Neutrophil (primary cell): ENCODE data around the gene STXBP5.

Experiments used
- H3K27ac ChIP-seq: fragments of 200-600 bp; sonication (generic); 2 replicates; pipeline ENCODE4 v1.5.1; 2016; ENCODE audit warnings: mild to moderate bottlenecking, moderate library complexity
- H3K27me3 ChIP-seq: fragments of 200-600 bp; sonication (generic); 2 replicates; pipeline ENCODE4 v1.6.0; 2016; ENCODE audit warnings: mild to moderate bottlenecking
- H3K36me3 ChIP-seq: fragments of 200-600 bp; sonication (generic); 2 replicates; pipeline ENCODE4 v1.5.1; 2017
- H3K4me1 ChIP-seq, 2 experiments: fragments of 200-600 bp in 1 of 2; sonication (generic) in 1 of 2; 1 replicate in 1 of 2; 2 replicates in 1 of 2; pipeline versions ENCODE4 v1.5.1 to v1.6.1; 2013 to 2016; ENCODE audit warnings: low read depth in 1 of 2, low read length in 1 of 2, mild to moderate bottlenecking in 1 of 2, moderate library complexity in 1 of 2; ENCODE audit not compliant: control insufficient read depth in 1 of 2, insufficient read depth in 1 of 2
- H3K4me3 ChIP-seq, 2 experiments: fragments of 200-600 bp in 1 of 2; sonication (generic) in 1 of 2; 1 replicate in 1 of 2; 2 replicates in 1 of 2; pipeline ENCODE4 v1.5.1; 2013 to 2016; ENCODE audit warnings: low read depth in 1 of 2, low read length in 1 of 2, mild to moderate bottlenecking in 1 of 2, moderate library complexity in 1 of 2
- H3K9me3 ChIP-seq: fragments of 200-600 bp; sonication (generic); 2 replicates; pipeline ENCODE4 v1.5.1; 2016
- CTCF ChIP-seq: fragments of 200-600 bp; sonication (generic); IDR thresholded peaks from 2 replicates; pipeline ENCODE4 v1.5.1; 2016; ENCODE audit warnings: antibody characterized with exemption

Gene STXBP5

DNA sequence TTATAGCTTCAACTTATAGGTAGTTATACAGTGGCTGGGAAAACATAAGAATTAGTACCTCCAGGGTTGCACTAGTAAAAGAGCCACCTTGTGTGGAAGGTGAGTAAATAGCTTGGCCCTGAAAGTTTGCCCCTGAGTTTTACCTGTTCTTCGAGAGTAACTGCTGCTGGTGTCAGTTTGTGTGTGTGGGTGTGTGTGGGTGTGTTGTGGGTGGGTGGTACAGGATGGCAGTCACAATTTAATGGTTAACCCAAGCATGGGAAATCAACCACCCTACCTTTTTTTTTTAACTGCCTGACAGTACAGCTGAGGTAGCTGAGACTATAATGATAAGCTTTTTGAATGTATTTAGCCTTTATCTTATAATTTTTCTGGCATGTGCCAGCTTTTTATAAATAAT, 137.3 kb downstream of the STXBP5 start:
- Histone ChIP-seq H3K27ac (no peak overlapping the region), H3K27me3 (no peaks in the 10 kb centered on the region), H3K9me3 (no peaks in the 10 kb centered on the region), H3K36me3 (peaks cover 48% of the 10 kb centered on the region), H3K4me3 (no peak overlapping the region), H3K4me1 (no peaks in the 10 kb centered on the region)
- TF ChIP-seq CTCF, result no peak

DNA sequence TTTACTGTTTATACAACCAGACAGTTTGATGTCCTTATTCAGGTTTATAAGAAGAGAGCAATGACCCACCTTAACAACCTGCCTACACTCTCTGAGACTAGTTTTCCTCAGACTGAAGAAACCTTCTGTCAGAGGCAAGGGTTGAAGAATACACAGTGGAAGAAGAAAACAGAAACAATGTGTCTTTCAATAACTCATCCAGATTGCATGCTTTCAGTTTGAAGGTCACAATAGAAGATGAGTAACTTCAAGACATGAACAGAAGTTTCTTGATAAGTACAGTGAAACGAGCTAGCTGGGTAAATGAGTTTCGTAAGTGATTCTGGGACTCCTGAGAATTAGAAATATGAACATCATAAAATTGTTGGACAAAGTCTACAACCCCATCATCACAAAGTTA, 141.7 kb downstream of the STXBP5 start:
- no peaks in the 10 kb centered on the region for H3K9me3 ChIP-seq
- no peak overlapping the region for H3K4me3 ChIP-seq
- H3K36me3 ChIP-seq, result peaks cover 43% of the 10 kb centered on the region
- H3K27ac ChIP-seq, result no peak overlapping the region
- no peaks in the 10 kb centered on the region for H3K27me3 ChIP-seq
- no peaks in the 10 kb centered on the region for H3K4me1 ChIP-seq
- no peak for TF ChIP-seq CTCF

DNA sequence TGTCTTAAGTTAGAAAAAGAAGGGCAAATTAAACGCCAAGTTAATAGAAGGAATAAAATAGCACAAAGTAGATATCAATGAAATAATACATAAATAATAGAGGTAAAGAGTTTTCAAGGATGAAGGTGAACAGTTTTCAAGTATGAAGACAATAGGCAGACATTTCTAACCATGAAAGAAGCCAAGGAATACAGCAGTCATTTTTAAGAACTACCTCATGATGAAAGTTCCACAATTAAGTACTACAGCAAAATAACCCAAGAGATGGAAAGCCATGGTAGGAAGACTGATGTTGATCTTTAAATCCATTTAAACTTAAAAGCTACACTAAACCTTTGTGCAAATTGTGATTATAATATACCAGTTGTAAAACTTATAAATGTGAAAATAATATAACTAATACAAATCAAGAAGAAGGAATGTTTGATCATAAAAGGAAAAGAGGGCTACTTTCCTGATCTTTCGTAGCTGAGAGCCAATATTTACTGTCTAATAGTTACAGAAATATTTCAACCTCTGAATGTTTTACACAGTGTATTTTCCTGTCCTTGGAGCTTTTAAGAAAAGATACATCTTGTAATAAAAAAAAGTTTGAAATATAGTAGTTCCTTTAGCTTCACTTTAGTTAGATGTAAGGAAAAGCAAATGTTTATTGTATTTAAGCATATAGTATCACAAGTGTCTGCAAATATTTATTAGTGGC, 143.1 kb downstream of the STXBP5 start:
- Histone ChIP-seq H3K27me3 (no peaks in the 10 kb centered on the region), H3K36me3 (peaks cover 30% of the 10 kb centered on the region)

DNA sequence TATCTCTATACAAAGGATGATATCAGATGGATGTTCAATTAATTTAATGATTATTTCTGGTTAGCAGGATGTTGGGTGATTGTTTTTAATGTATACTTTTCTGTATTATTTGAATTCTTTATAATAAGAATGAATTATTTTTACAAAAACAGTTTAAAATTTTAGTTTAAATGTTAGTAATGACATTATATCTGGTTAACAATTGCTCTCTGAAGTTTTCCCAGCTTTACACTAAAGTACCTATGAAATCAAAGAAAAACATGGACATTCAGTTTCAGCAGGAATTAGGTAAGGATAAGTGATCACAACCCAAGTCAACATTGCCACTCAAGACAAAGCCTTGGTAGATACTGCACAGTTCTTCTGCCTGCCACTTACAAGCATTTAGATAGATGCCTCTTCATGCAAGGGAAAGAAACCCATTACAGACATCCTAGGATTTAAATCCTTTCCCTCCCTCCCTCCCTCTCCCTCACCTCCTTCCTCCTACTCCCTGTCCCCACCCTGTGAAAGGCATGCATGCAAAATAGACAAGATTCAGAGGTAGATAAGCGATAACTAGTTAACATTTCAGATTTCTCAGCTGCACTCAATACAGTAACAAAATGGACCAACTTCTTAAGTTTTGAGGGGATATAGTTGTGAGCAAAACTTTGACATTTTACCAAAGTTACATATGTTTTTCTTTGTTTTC, 143.8 kb downstream of the STXBP5 start:
- TF ChIP-seq CTCF, result no peak
- no peaks in the 10 kb centered on the region for H3K9me3 ChIP-seq

More for the DNA sequence above, 143.1 kb downstream of the STXBP5 start:
- Histone ChIP-seq H3K9me3 (no peaks in the 10 kb centered on the region), H3K4me3 (no peak overlapping the region), H3K4me1 (no peaks in the 10 kb centered on the region), H3K27ac (no peak overlapping the region)
- TF ChIP-seq CTCF, result no peak

GRCh38 chr6:147361311-147361981, 157.2 kb downstream of the STXBP5 start:
- Histone ChIP-seq H3K27ac (no peak overlapping the region), H3K27me3 (no peaks in the 10 kb centered on the region), H3K4me1 (no peaks in the 10 kb centered on the region), H3K36me3 (peaks cover 92% of the 10 kb centered on the region), H3K4me3 (no peak overlapping the region), H3K9me3 (no peaks in the 10 kb centered on the region)
- TF ChIP-seq CTCF, result no peak

More for the DNA sequence above, 143.8 kb downstream of the STXBP5 start:
- Histone ChIP-seq H3K27me3 (no peaks in the 10 kb centered on the region), H3K4me1 (no peaks in the 10 kb centered on the region), H3K27ac (no peak overlapping the region), H3K36me3 (peaks cover 30% of the 10 kb centered on the region), H3K4me3 (no peak overlapping the region)
